ENCODE results near the gene TTYH1. TPM values are rescaled to one million over a fixed set of nuclear protein-coding genes. Genes with fewer than 3 reads are reported as not detected.

The TTYH1 gene
- total RNA-seq, 1 donor from 2014 or later = 6.0 TPM

GRCh38 chr19:54414156-54414555 lies 1.1 kb upstream of the TTYH1 start:
- Mint-ChIP-seq H3K9me3 (peaks cover 5% of the 10 kb centered on the region), H3K4me3 (no peak overlapping the region), H3K36me3 (no peaks in the 10 kb centered on the region), H3K4me1 (peaks cover 5% of the 10 kb centered on the region), H3K27ac (no peak overlapping the region), H3K27me3 (ENCODE audit: low read depth) (peaks cover 74% of the 10 kb centered on the region)
- no peak for DNase-seq (ENCODE audit: low spot score in 2 of 2, unreplicated experiment in 2 of 2)
- TF ChIP-seq CTCF (IDR thresholded peaks at IDR 0.05; ENCODE audit: unreplicated experiment) = no peak

- Mint-ChIP-seq H3K27me3 (ENCODE audit: low read depth) (peaks cover 75% of the 10 kb centered on the region), H3K4me3 (peak overlapping the region; percentile 16), H3K9me3 (peaks cover 5% of the 10 kb centered on the region), H3K27ac (no peak overlapping the region), H3K4me1 (peaks cover 13% of the 10 kb centered on the region), H3K36me3 (no peaks in the 10 kb centered on the region)
- TF ChIP-seq CTCF (IDR thresholded peaks at IDR 0.05; ENCODE audit: unreplicated experiment) = no peak
- DNase-seq (ENCODE audit: low spot score in 2 of 2, unreplicated experiment in 2 of 2) = no peak
Measured at GRCh38 chr19:54415901-54416673, 823 bp downstream of the TTYH1 start.

- Mint-ChIP-seq H3K27ac (no peak overlapping the region), H3K4me3 (no peak overlapping the region), H3K36me3 (no peaks in the 10 kb centered on the region), H3K4me1 (peaks cover 18% of the 10 kb centered on the region), H3K9me3 (peaks cover 5% of the 10 kb centered on the region), H3K27me3 (ENCODE audit: low read depth) (peaks cover 77% of the 10 kb centered on the region)
- DNase-seq (ENCODE audit: low spot score in 2 of 2, unreplicated experiment in 2 of 2) = no peak
- TF ChIP-seq CTCF (IDR thresholded peaks at IDR 0.05; ENCODE audit: unreplicated experiment) = no peak
Measured at GRCh38 chr19:54416695-54417491, 1.6 kb downstream of the TTYH1 start.

GRCh38 chr19:54418030-54418929 lies 3.0 kb downstream of the TTYH1 start:
- H3K27me3 Mint-ChIP-seq (ENCODE audit: low read depth) = peaks cover 79% of the 10 kb centered on the region
- peaks cover 18% of the 10 kb centered on the region for H3K4me1 Mint-ChIP-seq
- H3K4me3 Mint-ChIP-seq = no peak overlapping the region
- no peak for TF ChIP-seq CTCF (IDR thresholded peaks at IDR 0.05; ENCODE audit: unreplicated experiment)
- no peaks in the 10 kb centered on the region for H3K36me3 Mint-ChIP-seq
- peak overlapping the region; percentile 3 for H3K27ac Mint-ChIP-seq
- DNase-seq (ENCODE audit: low spot score in 2 of 2, unreplicated experiment in 2 of 2) = no peak
- peaks cover 5% of the 10 kb centered on the region for H3K9me3 Mint-ChIP-seq
